Thyroid gland (tissue), 4 donors: Measurements from ENCODE around the gene ATM. TPM values are rescaled to one million over a fixed set of nuclear protein-coding genes. Genes with fewer than 3 reads are reported as not detected.

Source experiments
- DNase-seq, 2 donors: peaks; one replicate each; pipeline ENCODE4 v3.0.0-alpha.2; 2019
- H3K27ac ChIP-seq, 3 donors: fragments of 200-600 bp; sonication (generic); 1 replicate in 2 of 3; 2 replicates in 1 of 3; pipeline ENCODE4 v1.5.1; 2016 to 2019; ENCODE audit warnings: mild to moderate bottlenecking in 1 of 3, moderate library complexity in 1 of 3
- H3K27me3 ChIP-seq: fragments of 200-600 bp; sonication (generic); one replicate; pipeline ENCODE4 v1.5.1; 2019
- H3K36me3 ChIP-seq, 2 donors: fragments of 200-600 bp; sonication (generic); one replicate each; pipeline ENCODE4 v1.5.1; 2016 to 2019
- H3K4me1 ChIP-seq, 2 donors: fragments of 200-600 bp; sonication (generic); one replicate each; pipeline ENCODE4 v1.5.1; 2017 to 2019
- H3K4me3 ChIP-seq, 3 donors: fragments of 200-600 bp; sonication (generic); replicated peaks in 1 of 3; 1 replicate in 2 of 3; 2 replicates in 1 of 3; pipeline ENCODE4 v1.5.1; 2016; ENCODE audit warnings: mild to moderate bottlenecking in 1 of 3
- H3K9me3 ChIP-seq: fragments of 200-600 bp; sonication (generic); one replicate; pipeline ENCODE4 v1.5.1; 2017
- POLR2A ChIP-seq, 2 donors: fragments of 450-650 bp; IDR thresholded peaks; one replicate each; pipeline ENCODE4 v1.6.1; 2017; ENCODE audit warnings: antibody characterized with exemption in 2 of 2, mild to moderate bottlenecking in 2 of 2, moderate library complexity in 1 of 2
- WGBS, 2 donors: methylation state at CpG; one replicate each; pipeline ENCODE4 v1.1.5; 2017; 5-methylcytosine and 5-hydroxymethylcytosine counted together
- intact Hi-C: fragments of 100-400 bp; cut with DNase I; formaldehyde crosslinking; loops from one replicate; pipeline ENCODE4 v1.15.1; 2023
- total RNA-seq, 4 donors: library from RNA; depleted of rRNA; stranded (reverse); fragments of >200 nt; gene quantifications; one replicate each; pipeline ENCODE4 v1.2.3, GENCODE V29; 2016
- TF ChIP-seq, protein P1 (sequence below), 6 experiments: fragments of 200-600 bp in 3 of 6; fragments of 450-650 bp in 3 of 6; sonication (generic) in 3 of 6; IDR thresholded peaks; one replicate each; pipeline ENCODE4 v1.5.1; 2016 to 2019; ENCODE audit warnings: antibody characterized with exemption in 6 of 6, mild to moderate bottlenecking in 2 of 6, inconsistent platforms in 1 of 6, moderate library complexity in 1 of 6

ATM gene
- total RNA-seq, 4 donors from 2014 or later: 84.4 to 207 (median 137) TPM

DNA sequence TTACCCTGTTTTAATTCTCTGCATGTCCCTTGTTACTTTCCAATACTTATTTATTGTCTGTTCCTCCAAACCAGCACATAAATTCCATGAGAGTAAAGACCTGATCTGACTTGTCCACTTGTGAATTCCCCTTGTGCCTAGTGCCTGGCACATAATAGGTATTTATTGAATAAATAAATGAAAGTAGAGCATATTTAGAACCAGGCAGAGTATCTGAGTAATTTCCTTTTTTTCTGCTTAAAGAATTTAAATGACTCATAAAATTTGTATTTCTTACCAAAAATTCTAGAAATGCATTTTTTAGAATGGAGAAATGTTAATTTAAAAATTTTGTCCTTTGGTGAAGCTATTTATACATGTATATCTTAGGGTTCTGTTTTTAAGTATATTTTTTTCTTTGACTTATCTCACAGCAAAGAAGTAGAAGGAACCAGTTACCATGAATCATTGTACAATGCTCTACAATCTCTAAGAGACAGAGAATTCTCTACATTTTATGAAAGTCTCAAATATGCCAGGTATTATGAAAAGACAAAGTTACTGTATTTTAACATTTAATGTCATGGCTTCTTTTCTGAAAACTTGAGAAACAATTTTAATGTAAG lies 96.8 kb downstream of the ATM start:
- no peaks in the 10 kb centered on the region for H3K27me3 ChIP-seq
- intact Hi-C loops: no loop called here
- H3K4me1 ChIP-seq: no peaks in the 10 kb centered on the region
- TF ChIP-seq POLR2A (IDR thresholded peaks at IDR 0.05): no peak
- TF ChIP-seq, protein P1, sequence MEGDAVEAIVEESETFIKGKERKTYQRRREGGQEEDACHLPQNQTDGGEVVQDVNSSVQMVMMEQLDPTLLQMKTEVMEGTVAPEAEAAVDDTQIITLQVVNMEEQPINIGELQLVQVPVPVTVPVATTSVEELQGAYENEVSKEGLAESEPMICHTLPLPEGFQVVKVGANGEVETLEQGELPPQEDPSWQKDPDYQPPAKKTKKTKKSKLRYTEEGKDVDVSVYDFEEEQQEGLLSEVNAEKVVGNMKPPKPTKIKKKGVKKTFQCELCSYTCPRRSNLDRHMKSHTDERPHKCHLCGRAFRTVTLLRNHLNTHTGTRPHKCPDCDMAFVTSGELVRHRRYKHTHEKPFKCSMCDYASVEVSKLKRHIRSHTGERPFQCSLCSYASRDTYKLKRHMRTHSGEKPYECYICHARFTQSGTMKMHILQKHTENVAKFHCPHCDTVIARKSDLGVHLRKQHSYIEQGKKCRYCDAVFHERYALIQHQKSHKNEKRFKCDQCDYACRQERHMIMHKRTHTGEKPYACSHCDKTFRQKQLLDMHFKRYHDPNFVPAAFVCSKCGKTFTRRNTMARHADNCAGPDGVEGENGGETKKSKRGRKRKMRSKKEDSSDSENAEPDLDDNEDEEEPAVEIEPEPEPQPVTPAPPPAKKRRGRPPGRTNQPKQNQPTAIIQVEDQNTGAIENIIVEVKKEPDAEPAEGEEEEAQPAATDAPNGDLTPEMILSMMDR (IDR thresholded peaks at IDR 0.05): no peak
- H3K27ac ChIP-seq: no peak overlapping the region
- no peak for DNase-seq
- no peak overlapping the region for H3K4me3 ChIP-seq
- H3K36me3 ChIP-seq: peaks cover 19 to 22% of the 10 kb centered on the region in 2 donors
- H3K9me3 ChIP-seq: no peaks in the 10 kb centered on the region

DNA sequence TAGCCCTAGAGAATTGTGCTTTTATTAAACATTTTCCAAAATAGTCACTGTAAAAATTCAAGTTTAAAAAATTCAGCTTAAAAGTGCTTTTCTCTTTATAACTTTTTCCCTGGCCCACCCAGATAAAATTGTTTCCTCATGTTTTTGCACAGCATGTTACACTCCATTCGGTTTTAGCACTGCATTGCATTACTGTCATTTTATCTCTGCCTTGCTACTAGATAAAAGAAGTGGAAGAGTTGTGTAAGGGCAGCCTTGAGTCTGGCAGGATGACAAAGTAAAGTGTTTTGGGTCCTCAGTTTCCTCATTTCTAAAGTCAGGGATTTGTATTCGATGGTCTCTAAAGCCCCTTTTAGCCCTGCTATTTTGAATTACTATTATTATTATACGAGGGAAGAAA lies 99.8 kb downstream of the ATM start:
- peaks cover 17 to 18% of the 10 kb centered on the region in 2 donors for H3K36me3 ChIP-seq
- 88 to 89% methylated on average over 3 of the region's 3 CpGs for WGBS, 2 donors
- no peak overlapping the region for H3K4me3 ChIP-seq
- TF ChIP-seq, protein P1 (IDR thresholded peaks at IDR 0.05): no peak
- no peak for TF ChIP-seq POLR2A (IDR thresholded peaks at IDR 0.05)
- no peaks in the 10 kb centered on the region for H3K27me3 ChIP-seq
- DNase-seq: no peak
- no peaks in the 10 kb centered on the region for H3K4me1 ChIP-seq
- no peaks in the 10 kb centered on the region for H3K9me3 ChIP-seq
- intact Hi-C loops: no loop called here
- no peak overlapping the region for H3K27ac ChIP-seq

DNA sequence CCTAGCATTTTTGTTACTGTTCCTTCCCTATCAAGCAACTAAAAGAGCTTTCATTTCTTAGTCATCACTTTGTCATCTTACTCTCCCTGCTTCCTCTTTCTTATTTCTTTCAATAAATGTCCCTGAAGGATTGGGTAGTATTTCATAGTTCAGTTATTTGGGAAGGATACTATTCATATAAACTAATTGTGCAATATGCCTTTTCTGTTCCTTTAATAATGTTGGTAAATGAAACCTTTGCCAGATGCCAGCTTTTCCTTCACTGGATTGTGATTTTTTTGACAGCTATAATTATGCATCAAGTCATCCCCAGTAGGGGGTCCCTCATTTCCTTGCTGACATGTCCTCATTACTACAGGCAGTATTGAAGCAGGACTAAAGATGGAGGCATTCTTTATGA lies 101.7 kb downstream of the ATM start:
- Histone ChIP-seq H3K27me3 (no peaks in the 10 kb centered on the region), H3K4me3 (no peak overlapping the region), H3K4me1 (no peaks in the 10 kb centered on the region), H3K27ac (no peak overlapping the region), H3K9me3 (no peaks in the 10 kb centered on the region), H3K36me3 (peaks cover 27% of the 10 kb centered on the region in 2 donors)
- no peak for DNase-seq
- intact Hi-C loops: no loop called here
- TF ChIP-seq, protein P1 (IDR thresholded peaks at IDR 0.05): no peak
- no peak for TF ChIP-seq POLR2A (IDR thresholded peaks at IDR 0.05)

DNA sequence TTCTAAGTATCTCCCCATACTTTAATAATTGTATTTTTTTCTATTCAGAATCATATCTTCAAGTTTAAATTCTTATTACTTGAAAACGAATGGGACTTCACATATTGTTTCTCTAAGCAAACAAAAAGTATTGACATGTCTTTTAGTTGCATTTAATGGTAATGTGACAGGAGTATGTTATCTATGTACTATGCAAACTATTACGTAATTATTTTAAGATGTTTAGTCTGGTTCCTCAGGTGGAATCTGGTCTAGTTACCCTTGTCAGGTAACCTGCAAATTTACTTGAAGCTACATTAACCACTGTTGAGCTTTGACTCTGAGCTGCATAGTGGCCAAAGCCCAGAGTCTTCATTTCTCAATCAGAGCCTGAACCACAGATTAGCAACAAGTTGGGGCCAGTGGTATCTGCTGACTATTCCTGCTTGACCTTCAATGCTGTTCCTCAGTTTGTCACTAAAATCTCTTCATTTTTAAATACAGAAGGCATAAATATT lies 110.6 kb downstream of the ATM start:
- Histone ChIP-seq H3K27me3 (no peaks in the 10 kb centered on the region), H3K4me1 (no peaks in the 10 kb centered on the region), H3K4me3 (no peak overlapping the region), H3K36me3 (peaks cover 25 to 42% of the 10 kb centered on the region in 2 donors), H3K9me3 (no peaks in the 10 kb centered on the region), H3K27ac (no peak overlapping the region)
- TF ChIP-seq, protein P1 (IDR thresholded peaks at IDR 0.05): no peak
- TF ChIP-seq POLR2A (IDR thresholded peaks at IDR 0.05): no peak
- 91 to 94% methylated on average over 2 of the region's 2 CpGs for WGBS, 2 donors
- DNase-seq: no peak
- intact Hi-C loops: no loop called here

DNA sequence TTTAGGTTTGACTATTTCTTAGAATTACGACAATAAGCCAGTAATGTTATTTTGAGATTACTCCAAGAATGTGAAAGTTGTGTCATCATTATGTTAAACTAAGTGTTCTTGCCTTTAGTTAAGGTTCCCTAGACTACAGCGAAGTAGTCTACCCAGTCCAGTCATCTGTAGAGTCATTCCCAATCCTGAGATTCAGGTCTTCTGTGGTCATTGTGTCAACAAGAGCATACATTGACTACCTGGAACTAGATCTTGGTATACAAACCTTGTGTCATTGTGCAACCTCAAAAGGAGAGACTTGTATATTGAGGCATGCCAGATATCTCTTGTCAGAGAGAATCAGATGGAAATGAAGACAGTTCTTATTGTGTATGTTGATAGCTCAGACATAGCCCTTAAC lies 115.9 kb downstream of the ATM start:
- Histone ChIP-seq H3K27me3 (no peaks in the 10 kb centered on the region), H3K9me3 (no peaks in the 10 kb centered on the region), H3K27ac (no peak overlapping the region), H3K36me3 (peaks cover 4 to 13% of the 10 kb centered on the region in 2 donors), H3K4me1 (no peaks in the 10 kb centered on the region), H3K4me3 (no peak overlapping the region)
- 98 to 99% methylated on average over 2 of the region's 2 CpGs for WGBS, 2 donors
- intact Hi-C loops: no loop called here
- no peak for DNase-seq
- no peak for TF ChIP-seq POLR2A (IDR thresholded peaks at IDR 0.05)
- TF ChIP-seq, protein P1 (IDR thresholded peaks at IDR 0.05): no peak
